GM18505 (cell line): ENCODE results near the gene NME7.

ENCODE experiments used
- ATAC-seq: cut with Tn5 transposase; IDR thresholded peaks from one replicate; pipeline ENCODE4 v1.9.1; 2021; ENCODE audit not compliant: unreplicated experiment
- POLR2A ChIP-seq: IDR thresholded peaks from 4 replicates; pipeline ENCODE4 v1.6.1; 2011; ENCODE audit warnings: borderline replicate concordance; ENCODE audit not compliant: insufficient read depth, insufficient read length; ENCODE audit errors: extremely low read depth

NME7 gene

GRCh38 chr1:169327875-169328274 lies 39.7 kb downstream of the NME7 start:
- ATAC-seq = no peak
- TF ChIP-seq POLR2A = no peak

DNA sequence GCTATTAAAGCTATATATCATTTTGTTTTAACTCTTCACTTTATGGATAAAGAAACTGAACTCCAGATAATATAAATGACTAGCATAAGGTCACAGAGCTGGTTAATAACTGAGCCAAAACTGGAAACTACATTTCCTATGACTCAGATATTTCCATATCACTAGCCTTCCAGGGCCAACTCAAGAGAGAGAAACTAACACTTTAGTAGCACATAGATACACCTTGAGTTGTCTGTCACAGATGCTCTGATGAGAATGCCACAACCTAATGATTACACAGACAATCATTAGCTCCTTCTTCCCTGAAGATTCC lies 40.7 kb downstream of the NME7 start:
- no peak for TF ChIP-seq POLR2A
- ATAC-seq = peak; percentile 89

DNA sequence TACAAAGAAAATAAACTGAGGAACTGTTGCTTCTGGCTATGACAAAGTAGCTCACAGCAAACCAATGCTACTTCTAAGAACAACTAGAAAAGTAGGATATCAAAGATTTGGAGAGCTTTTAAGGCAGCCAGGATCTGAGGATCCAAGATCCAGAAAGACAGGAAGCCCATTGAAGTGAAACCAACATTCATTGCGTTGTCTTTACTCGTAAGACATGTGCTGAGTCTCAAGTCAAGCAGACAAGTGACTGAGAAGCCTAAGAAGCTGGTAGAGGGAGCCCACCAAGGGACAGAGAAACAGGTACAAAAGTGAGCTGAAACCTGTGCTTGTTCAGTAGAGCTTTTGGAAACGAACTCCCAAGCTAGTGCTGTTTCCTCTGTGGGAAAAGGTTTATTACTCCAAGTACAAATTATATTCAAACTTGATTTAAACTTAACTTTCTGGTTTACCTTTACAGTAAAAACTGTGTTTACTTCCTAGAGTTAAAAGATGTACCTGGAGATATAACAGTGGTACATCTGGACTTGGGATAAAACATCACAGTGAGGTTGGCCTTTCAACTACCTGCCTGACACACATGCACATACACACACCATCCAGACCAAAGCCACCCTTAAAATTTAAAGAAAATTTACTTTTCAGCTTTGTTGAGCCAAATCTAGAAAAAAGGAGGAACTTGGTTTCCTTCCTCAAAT lies 41.2 kb downstream of the NME7 start:
- no peak for TF ChIP-seq POLR2A
- ATAC-seq = peak; percentile 32

DNA sequence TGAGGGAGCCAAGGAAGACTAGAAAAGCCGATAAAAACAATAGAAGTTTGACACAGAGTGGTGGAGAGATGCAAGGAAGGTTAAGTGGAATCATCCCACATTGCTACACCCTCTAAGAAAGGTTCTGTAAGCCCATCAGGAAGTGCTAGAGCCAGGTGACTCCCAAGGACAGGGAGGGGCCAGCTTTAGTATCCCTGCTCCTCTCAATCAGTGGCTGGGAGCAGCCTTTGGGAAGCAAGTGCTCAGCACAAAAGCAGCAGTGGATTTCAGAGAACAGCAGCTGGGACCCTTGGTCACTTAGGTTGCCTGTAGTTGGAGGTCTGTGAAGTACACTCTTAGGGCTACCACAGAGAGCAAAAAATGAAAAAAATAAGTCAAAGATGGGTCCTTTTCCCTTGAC lies 42.5 kb downstream of the NME7 start:
- no peak for TF ChIP-seq POLR2A
- ATAC-seq = no peak

DNA sequence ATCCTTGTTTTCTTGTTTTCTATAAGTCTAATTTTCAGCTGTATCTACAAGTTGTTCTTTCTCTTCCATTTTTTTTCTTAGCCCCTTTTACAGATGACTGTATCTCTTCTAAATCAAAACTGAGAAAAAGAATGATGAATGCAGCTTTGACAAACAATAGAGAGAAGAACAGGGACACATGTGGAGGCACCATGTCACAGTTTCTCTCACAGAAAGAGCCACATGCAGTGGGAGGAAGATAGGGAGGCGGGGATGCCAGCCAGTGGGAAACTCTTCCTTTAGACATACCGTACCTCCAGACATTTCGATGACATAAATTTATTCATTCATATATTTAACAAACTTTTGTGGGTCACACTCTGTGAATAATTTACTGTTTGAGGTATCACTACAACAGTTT lies 45.5 kb downstream of the NME7 start:
- TF ChIP-seq POLR2A = no peak

DNA sequence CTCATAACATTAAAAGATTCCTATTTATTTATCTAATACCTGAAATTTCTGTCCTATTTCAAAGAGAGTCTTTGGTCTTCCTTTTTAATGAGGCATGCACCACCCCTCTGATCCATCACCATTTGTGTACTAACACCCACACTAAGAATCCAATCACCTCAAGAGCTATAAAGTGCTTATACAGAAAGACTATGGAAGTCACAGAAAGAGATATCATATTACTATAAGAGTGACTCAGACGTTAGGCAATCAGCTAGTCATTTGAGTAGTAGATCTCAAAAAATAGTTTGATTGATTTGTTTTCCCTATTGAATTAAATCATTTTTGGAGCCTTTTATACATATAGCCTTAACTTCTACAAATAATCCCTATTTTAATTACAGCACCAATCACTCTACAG lies 46.1 kb downstream of the NME7 start:
- no peak for ATAC-seq

More for the DNA sequence above, 45.5 kb downstream of the NME7 start:
- no peak for ATAC-seq

GRCh38 chr1:169318536-169319244 lies 48.9 kb downstream of the NME7 start:
- TF ChIP-seq POLR2A = no peak
- no peak for ATAC-seq

More for the DNA sequence above, 46.1 kb downstream of the NME7 start:
- TF ChIP-seq POLR2A = no peak

- no peak for ATAC-seq
- no peak for TF ChIP-seq POLR2A
Observed at GRCh38 chr1:169316556-169316955, 51.0 kb downstream of the NME7 start.

GRCh38 chr1:169312084-169312954 lies 55.3 kb downstream of the NME7 start:
- ATAC-seq = no peak
- TF ChIP-seq POLR2A = no peak

- no peak for TF ChIP-seq POLR2A
- ATAC-seq = peak; percentile 63
Observed at GRCh38 chr1:169309178-169310166, 58.1 kb downstream of the NME7 start.

DNA sequence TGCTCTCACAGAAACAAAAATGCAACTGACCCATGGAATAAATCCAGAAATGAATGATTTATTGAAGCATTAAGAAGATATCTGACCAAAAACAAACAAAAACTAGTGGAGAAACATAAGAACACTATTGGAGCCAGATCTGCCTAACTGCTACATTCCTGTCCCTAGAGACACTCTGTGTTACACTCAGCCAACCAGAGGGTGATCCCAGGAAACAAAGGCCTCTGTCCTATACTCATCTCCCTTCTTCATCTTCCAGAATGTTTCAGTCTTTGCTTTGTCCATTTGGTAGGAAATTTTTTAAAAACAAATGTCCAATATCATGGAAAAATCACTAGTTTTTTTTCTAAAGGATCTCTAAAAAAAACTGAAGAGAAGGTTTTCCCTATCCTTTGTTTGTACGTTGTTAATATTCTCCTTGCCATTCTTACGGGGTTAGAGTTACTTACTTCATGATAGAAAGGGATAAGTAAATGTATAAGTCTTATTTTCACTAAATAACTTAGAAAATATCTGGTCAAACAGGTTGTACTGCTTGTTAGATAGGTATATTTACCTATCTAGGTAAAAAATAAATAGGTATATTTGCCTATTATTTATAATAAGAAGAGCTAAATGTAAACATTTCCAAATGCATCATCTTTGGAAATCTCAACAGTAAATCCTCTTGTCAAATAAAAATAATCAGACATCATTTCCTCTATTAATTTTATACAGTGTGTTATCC lies 59.1 kb downstream of the NME7 start:
- TF ChIP-seq POLR2A = no peak
- ATAC-seq = no peak

GRCh38 chr1:169307176-169307575 lies 60.4 kb downstream of the NME7 start:
- TF ChIP-seq POLR2A = no peak
- no peak for ATAC-seq
